Stimulated activated CD4-positive, alpha-beta T cell treated with anti-CD3 and anti-CD28 coated beads, Interleukin-15, amount 100 ng/mL, for 48 hours (primary cell): Measurements from ENCODE around the gene SFT2D2.

ENCODE experiments used
- DNase-seq, 2 donors: peaks; one replicate each; pipeline ENCODE4 v3.0.0-alpha.2; 2020; ENCODE audit warnings: low read depth in 2 of 2

Gene SFT2D2

DNA sequence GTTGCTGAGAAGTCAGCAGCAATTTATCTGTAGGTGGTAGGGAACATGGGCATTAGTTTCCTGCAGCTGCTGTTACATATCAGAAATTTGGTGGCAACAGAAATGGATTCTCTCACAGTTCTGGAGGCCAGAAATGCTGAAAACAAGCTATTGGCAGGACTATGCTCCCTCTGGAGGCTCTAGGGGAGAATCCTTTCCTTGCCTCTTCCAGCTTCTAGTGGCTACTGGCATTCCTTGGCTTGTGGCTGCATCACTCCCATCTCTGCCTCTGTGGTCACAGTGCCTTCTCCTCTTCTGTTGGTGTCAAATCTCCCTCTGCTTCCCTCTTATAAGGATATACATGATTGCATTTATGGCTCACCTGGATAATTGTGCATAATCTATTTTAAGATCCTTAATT is 2.5 kb upstream of the SFT2D2 start:
- no peak for DNase-seq

- no peak for DNase-seq
These were observed 1.9 kb upstream of the SFT2D2 start for GRCh38 chr1:168223681-168224540.

DNA sequence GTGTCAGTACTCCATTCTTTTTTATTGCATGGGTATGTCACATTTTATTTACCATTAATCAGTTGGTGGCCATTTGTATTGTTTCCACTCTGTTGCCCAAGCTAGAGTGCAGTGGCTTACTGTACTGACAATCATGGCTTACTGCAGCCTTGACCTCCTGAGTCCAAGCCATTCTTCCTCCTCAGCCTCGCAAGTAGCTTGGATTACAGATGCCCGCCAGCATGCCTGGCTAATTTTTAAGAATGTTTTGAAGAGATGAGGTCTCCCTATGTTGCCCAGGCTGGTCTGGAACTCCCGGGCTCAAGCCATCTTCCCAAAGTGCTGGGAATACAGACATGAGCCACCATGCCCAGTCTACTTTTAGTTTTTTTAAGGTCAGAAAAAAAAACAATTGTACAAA is 813 bp upstream of the SFT2D2 start:
- no peak for DNase-seq

GRCh38 chr1:168227620-168228019 is 1.8 kb downstream of the SFT2D2 start:
- DNase-seq = no peak

GRCh38 chr1:168229893-168230292 is 4.1 kb downstream of the SFT2D2 start:
- no peak for DNase-seq

GRCh38 chr1:168230709-168231108 is 4.9 kb downstream of the SFT2D2 start:
- DNase-seq = no peak

GRCh38 chr1:168234846-168235547 is 9.2 kb downstream of the SFT2D2 start:
- DNase-seq = peak; percentile 34 to 43

DNA sequence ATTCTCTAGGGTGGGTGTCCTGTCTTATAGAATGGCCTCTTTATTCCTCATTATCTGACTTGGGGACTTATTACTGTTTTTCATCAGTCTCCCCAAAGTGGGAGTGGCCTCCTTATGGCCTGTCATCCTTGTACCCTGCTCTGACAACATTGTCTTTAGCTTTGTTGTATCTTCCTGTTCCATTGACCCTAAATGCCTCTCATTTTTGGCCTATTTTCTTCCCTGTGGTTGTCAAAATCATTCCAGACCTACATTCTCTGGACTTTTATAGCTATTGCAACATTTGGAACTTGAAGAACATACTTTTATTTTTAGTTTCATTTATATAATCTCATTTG is 9.7 kb downstream of the SFT2D2 start:
- DNase-seq = no peak

DNA sequence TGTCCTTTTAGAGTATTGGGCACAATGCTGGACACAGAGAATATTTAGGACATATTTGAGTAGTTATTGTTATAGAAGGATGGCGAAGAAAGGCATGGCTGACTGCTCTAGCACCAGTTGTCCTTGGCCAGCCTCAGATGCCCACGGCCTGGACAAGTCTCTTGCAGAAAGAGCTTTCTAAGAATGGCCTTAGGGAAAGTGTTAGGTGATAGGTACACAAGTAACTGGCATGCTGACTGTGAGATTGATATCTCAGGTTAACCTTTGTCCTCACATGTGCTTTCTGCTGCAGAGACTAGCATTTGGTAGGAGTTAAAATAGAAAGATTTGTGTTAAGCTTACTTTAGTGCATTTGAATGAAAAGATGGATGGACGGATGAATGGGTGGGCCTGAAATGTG is 10.1 kb downstream of the SFT2D2 start:
- DNase-seq = no peak

GRCh38 chr1:168236836-168237611 is 11.2 kb downstream of the SFT2D2 start:
- DNase-seq = peak; percentile 23 to 38

- DNase-seq = no peak
These were observed 17.4 kb downstream of the SFT2D2 start for GRCh38 chr1:168243198-168243597.

DNA sequence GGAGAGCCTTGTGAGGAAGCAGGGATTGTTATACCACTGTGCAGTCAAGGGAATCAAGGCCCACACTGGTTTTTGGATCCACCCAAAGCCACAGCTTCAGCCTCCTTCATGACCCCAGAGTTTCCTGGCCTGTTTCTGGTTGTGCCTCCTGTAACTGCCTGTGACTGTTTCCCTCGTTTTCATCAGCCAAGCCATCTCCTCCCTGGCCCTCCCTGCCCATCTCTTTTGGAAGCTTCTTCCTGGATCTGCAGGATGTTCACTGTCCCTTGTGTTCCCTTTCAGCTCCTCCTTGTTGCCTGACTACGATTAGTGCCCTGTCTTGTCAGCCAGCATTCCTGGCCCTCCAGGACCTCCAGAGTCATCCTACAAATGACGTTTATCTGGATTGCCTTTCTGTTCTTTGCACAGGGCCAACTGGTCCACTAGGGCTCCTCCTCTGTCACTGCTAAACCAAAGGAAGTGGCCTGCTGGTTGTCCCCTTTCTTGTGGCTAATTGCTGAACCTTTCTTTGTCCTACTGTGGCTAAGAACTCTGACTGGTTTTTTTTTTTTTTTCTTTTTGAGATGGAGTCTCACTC is 17.9 kb downstream of the SFT2D2 start:
- DNase-seq = no peak

DNA sequence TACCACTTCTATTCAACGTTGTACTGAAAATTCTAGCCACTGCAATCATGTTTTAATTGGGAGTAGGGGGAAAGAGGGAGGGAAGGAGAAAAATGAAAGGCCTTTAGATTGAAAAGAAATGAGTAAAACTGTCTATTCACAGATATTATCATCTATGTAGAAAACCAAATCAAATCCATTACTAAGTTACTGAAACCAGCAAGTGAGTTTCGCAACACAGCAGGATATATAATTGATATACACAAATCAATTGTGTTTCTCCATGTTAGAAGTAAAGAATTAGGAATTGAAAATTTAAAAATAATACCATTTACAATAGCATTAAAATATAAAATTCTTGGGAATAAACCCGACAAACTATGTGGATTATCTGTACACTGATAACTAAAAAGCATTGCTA is 19.2 kb downstream of the SFT2D2 start:
- no peak for DNase-seq

DNA sequence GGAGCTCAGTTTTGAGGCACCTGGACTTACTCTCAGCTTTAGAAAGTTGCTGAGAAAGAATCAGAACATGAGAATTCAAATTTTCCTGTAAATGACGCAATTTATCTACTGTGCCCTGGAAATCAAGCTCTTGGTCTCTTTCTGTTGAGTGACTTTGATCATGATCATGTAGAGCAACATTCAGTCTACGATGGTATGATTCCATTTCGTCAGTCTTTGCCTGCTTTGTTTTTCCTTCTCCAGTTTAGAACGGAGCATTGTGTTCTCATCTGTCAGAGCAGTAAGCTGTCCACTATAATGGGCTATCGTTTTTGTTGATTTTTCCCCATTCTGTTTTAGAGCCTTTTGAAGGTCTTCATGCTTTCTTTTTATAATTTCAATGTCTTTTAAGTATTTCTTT is 20.7 kb downstream of the SFT2D2 start:
- DNase-seq = no peak

GRCh38 chr1:168252204-168252733 is 26.5 kb downstream of the SFT2D2 start:
- no peak for DNase-seq

GRCh38 chr1:168256164-168256563 is 30.4 kb downstream of the SFT2D2 start:
- DNase-seq = no peak

DNA sequence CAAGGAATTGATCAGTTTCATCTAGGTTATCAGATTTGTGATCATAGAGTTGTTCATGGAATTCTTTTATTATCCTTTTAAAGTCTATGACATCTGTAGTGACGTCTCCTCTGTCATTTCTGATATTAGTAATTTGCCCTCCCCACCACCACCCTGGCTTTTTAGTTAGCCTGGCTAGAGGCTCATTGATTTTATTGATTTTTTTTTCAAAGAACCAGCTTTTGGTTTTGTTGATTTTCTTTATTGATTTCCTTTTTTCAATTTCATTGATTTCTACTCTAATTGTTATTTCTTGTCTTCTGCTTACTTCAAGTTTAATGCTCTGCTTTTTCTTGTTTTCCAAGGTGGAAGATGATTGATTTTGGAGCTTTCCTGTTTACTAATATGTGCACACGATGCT is 31.6 kb downstream of the SFT2D2 start:
- DNase-seq = no peak

DNA sequence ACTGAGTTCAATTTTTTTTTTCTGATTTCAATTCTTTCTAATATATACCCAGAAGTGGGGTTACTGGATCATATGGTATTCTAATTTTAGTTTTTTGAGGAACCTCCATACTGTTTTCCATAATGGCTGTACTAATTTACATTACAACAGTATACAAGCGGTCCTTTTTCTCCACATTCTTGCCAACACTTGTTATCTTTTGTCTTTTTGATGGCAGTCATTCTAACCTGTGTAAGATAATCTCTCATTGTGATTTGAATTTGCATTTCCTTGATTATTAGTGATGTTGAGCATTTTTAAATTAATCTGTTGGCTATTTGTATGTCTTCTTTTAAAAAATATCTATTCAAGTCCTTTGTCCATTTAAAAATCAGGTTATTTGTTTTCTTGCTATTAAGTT is 33.8 kb downstream of the SFT2D2 start:
- no peak for DNase-seq

- DNase-seq = no peak
These were observed 34.6 kb downstream of the SFT2D2 start for GRCh38 chr1:168260393-168260792.

DNA sequence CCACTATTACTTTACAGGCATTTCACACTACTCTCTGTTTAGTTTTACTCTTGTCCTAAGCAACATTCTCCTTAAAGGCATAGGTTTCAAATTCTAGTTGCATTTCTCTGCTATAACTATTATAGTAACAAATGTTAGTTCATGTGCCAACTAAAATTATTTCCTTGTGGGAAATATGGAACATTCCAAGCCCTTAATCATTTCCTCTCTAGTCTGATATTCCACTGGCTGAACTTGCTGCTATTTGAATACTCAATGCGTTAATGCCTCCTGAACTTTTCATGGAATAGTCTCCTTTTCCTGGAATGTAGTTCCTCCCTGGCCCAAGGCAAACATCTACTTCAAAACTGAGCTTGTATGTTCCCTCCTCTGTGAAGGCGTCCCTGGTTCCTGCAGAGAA is 35.6 kb downstream of the SFT2D2 start:
- no peak for DNase-seq

- DNase-seq = no peak
These were observed 37.3 kb downstream of the SFT2D2 start for GRCh38 chr1:168263130-168263529.

DNA sequence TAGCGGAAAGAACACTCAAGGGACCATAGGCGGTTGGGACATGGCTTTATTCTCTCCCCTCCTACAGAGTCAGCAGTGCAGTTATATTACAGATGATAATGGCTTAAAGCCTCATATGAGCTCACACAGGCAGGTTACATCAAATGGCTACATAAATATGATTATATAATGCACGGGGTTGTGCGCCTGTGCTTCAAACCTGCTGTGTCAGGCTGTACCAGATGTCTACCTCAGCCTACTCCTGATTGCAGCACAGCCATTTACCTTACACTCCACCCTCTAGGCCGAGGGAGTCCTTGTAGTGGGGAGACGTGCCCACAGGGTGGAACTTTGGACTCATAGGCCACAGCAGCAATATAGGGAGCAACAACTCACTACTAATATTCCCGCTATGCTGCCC is 38.5 kb downstream of the SFT2D2 start:
- DNase-seq = no peak
